ENCODE results near the gene GOLPH3.
A peak's percentile ranks its signal among the peaks of the same experiment; 100 is the strongest.
"Not testable (repeated sequence)": the region's sequence is repeated elsewhere in the genome, so short reads cannot be mapped to it uniquely, and the experiment has no call there.

The GOLPH3 gene

GRCh38 chr5:32174011-32174870 lies at the start of gene GOLPH3:
TSS of gene GOLPH3 (minus strand) at chr5:32174319. CDS start at chr5:32174034, 285 bp downstream.
- peak within 1 kb of the TSS; percentile 96 for H3K4me3 ChIP-seq (ENCODE audit: low read length)
- no peak for TF ChIP-seq ZNF274 (IDR thresholded peaks at IDR 0.05; ENCODE audit: low read depth, low read length)

GRCh38 chr5:32222723-32223470 lies 48.8 kb upstream of the GOLPH3 start:
- TF ChIP-seq ZNF274 (IDR thresholded peaks at IDR 0.05; ENCODE audit: low read depth, low read length), result no peak
- no peak overlapping the region for H3K4me3 ChIP-seq (ENCODE audit: low read length)

- TF ChIP-seq ZNF274 (IDR thresholded peaks at IDR 0.05; ENCODE audit: low read depth, low read length), result no peak
Observed at GRCh38 chr5:32217886-32218396, 43.8 kb upstream of the GOLPH3 start.

GRCh38 chr5:32214344-32214743 lies 40.2 kb upstream of the GOLPH3 start:
- H3K4me3 ChIP-seq (ENCODE audit: low read length), result not testable (repeated sequence)

More at GRCh38 chr5:32217886-32218396, 43.8 kb upstream of the GOLPH3 start:
- H3K4me3 ChIP-seq (ENCODE audit: low read length), result no peak overlapping the region

- no peak overlapping the region for H3K4me3 ChIP-seq (ENCODE audit: low read length)
- TF ChIP-seq ZNF274 (IDR thresholded peaks at IDR 0.05; ENCODE audit: low read depth, low read length), result no peak
Observed at GRCh38 chr5:32210151-32210550, 36.0 kb upstream of the GOLPH3 start.

GRCh38 chr5:32208837-32209236 lies 34.7 kb upstream of the GOLPH3 start:
- not testable (repeated sequence) for H3K4me3 ChIP-seq (ENCODE audit: low read length)

- TF ChIP-seq ZNF274 (IDR thresholded peaks at IDR 0.05; ENCODE audit: low read depth, low read length), result no peak
- H3K4me3 ChIP-seq (ENCODE audit: low read length), result no peak overlapping the region
Observed at GRCh38 chr5:32207355-32207634, 33.2 kb upstream of the GOLPH3 start.

GRCh38 chr5:32206509-32207354 lies 32.6 kb upstream of the GOLPH3 start:
- TF ChIP-seq ZNF274 (IDR thresholded peaks at IDR 0.05; ENCODE audit: low read depth, low read length), result no peak
- no peak overlapping the region for H3K4me3 ChIP-seq (ENCODE audit: low read length)

GRCh38 chr5:32206053-32206452 lies 31.9 kb upstream of the GOLPH3 start:
- TF ChIP-seq ZNF274 (IDR thresholded peaks at IDR 0.05; ENCODE audit: low read depth, low read length), result no peak
- H3K4me3 ChIP-seq (ENCODE audit: low read length), result no peak overlapping the region

GRCh38 chr5:32202394-32202793 lies 28.3 kb upstream of the GOLPH3 start:
- TF ChIP-seq ZNF274 (IDR thresholded peaks at IDR 0.05; ENCODE audit: low read depth, low read length), result no peak
- no peak overlapping the region for H3K4me3 ChIP-seq (ENCODE audit: low read length)

- H3K4me3 ChIP-seq (ENCODE audit: low read length), result no peak overlapping the region
- TF ChIP-seq ZNF274 (IDR thresholded peaks at IDR 0.05; ENCODE audit: low read depth, low read length), result no peak
Observed at GRCh38 chr5:32201122-32201753, 27.1 kb upstream of the GOLPH3 start.

GRCh38 chr5:32197032-32197431 lies 22.9 kb upstream of the GOLPH3 start:
- TF ChIP-seq ZNF274 (IDR thresholded peaks at IDR 0.05; ENCODE audit: low read depth, low read length), result no peak

GRCh38 chr5:32195265-32195664 lies 21.1 kb upstream of the GOLPH3 start:
- no peak overlapping the region for H3K4me3 ChIP-seq (ENCODE audit: low read length)
- TF ChIP-seq ZNF274 (IDR thresholded peaks at IDR 0.05; ENCODE audit: low read depth, low read length), result no peak

More at GRCh38 chr5:32197032-32197431, 22.9 kb upstream of the GOLPH3 start:
- H3K4me3 ChIP-seq (ENCODE audit: low read length), result no peak overlapping the region

GRCh38 chr5:32193591-32193990 lies 19.5 kb upstream of the GOLPH3 start:
- peak overlapping the region; percentile 45; the same call in 1 of the 2 replicates for H3K4me3 ChIP-seq (ENCODE audit: low read length)
- TF ChIP-seq ZNF274 (IDR thresholded peaks at IDR 0.05; ENCODE audit: low read depth, low read length), result no peak

Data from GM08714 (cell line).